Activated CD4-positive, alpha-beta T cell treated with anti-CD3 and anti-CD28 coated beads for 24 hours (primary cell): Measurements from ENCODE around the gene CNOT4.

ENCODE experiments used
- DNase-seq, 2 donors: peaks; one replicate each; pipeline ENCODE4 v3.0.0-alpha.2; 2020; ENCODE audit warnings: low read depth in 2 of 2

CNOT4 gene

DNA sequence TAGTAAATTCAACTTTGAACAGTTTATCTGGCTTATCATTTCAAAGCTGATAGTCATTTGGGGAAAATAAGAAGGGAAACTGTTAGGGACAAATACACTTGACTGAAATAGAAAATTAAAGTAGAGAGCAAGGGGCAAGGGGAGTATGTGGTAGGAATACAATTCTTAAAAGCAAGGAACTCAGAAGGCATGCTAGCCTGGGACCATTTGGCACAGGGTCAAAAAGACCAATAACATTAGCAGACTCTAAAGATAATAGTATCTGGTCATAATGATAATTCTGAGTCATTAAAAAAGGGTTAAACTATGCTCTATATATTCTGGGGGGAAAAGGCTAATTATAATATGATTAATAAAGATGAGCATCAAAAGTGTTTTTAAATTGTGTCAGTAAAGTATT lies 112.2 kb downstream of the CNOT4 start:
- no peak for DNase-seq

DNA sequence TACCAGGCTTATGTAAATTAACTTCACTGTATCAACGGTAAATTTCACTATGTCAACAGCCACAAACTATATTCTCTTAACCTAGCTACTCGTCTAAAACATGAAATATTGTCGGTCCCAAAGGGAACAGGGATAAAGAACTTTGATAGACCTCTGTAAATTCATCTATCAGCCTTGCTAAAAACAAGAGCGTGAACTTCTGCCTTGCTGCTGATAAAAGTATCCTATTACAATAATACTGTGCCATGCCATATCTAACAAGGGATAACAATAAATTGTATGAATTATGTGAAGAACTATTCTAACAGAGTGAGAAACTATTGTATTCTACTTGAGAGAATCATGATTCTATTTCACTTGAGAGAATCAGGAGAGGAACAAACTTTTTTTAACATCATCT lies 117.2 kb downstream of the CNOT4 start:
- DNase-seq = no peak

DNA sequence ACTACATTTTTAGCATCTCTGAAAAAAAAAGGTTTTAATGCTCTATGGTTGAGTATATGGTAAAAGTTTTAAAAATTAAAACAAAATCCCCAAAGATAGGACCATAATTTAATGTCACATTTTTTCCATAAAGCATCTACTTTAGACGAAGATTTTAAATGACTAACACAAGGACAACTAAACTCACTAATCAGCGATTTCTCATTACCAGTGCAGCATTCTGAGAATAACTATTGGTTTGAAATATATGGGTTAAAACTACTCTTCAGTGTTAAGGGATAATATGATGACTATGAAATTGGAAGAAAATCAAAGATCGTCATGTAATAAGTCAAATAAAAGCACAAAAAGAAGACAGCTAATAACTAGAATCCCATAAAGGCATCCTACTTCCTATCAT lies 118.4 kb downstream of the CNOT4 start:
- DNase-seq = no peak

DNA sequence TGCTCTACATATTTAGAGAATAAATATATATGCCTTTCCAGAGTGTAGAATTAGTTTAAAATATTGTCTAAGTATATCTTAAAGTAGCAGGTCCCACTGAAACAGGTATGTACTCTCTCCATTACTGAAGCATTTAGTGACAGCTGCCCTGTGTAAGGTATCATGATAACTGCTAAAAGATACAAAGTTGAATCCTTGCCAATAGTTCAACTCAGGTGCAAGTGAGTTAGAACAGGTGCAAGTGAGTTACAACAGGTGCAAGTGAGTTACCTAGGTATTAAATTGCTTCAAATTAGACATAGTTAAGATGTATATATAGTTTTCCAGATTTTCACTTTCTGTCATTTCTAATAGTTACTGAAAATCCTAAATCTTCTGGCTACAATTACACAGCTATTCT lies 119.1 kb downstream of the CNOT4 start:
- DNase-seq = no peak

DNA sequence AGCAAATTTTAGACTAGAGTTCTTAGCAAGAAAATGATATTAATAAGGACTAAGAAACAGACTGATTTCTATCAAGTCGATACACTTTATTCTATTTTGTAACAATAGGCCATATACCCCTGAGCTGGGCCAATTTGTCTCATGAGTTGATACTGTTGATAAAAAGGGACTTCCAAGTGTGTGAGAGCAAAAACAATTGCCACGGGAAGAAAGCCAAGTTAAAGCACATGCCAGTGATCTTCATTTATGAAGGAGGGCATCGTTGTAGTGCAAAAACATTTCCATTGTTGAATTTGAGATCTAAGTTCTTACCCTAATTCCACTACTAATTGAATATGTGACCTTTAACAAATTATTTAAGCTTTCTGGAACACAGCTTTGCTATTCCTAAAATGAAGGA lies 119.9 kb downstream of the CNOT4 start:
- no peak for DNase-seq

DNA sequence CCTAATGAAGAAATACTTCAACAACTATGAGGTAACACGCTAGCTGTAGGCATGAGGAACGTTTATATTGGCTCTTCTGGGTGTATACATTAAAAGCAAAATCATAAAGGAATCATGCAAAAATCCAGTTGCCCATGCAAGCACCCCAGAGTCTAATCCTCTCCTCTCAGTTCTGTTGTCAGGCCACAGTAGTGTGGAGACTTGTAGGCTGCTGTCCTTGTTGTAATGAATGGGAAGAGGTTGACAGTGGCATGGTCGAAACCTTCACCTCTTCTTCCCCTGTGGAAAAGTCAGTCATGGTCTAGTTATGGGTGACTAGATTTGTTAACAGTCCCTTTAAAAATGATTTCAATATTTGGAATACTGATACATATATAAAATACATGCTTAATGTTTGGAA lies 121.3 kb downstream of the CNOT4 start:
- DNase-seq = no peak

DNA sequence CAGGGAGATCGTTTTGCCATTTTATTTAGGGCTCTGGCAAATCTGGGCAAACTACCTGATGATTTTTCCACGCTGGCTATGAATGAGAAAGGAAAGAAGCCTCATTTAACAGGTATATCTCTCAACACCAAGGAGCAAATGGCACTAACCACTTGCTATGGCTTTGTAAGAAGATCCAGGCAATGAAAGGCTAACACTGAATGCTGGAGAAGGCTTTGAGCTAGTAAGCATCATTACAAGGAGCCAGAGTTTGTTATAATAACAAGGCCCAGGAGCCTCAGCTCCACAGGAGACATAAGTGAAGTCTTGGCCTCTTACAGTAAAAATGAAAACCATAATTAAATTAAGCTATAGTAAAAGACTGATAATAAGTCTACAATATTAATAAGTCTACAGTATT lies 123.1 kb downstream of the CNOT4 start:
- no peak for DNase-seq

DNA sequence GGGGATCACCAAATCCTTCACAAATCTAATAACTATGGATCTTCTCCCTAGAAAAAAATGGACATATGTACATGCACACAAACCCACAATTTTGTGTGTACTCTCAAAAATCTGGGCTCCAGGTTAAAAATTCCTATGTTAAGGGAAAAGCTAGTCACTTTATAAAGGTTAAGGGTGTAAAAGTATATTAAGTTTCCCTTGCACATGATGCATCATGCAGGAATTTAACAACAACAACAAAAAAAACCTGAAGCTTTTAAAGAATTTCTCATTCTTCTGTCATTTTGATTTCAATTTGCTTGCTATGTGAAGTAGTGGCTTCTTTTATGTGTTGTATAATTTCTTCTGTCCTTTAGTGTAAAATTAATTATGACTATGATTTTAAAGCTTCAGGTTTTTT lies 123.7 kb downstream of the CNOT4 start:
- no peak for DNase-seq

DNA sequence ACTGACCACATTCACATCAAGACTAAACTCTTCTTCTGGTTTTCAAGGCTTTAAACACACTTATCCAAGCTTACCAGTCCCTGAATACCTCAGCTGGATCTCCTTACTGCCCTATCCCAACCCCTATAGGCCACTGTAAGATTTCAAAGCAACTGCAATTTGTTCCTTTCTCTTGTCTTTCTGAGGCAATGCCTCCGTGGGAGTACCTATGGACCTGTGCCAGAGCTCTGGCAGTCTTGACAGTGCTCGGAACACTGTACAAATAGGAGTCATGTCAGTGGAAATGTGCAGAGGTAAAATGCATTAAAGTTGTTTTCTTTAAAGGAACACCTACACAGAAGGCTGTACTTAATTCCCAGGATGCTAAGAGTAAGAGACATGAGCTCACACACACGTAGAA lies 124.7 kb downstream of the CNOT4 start:
- DNase-seq = no peak

DNA sequence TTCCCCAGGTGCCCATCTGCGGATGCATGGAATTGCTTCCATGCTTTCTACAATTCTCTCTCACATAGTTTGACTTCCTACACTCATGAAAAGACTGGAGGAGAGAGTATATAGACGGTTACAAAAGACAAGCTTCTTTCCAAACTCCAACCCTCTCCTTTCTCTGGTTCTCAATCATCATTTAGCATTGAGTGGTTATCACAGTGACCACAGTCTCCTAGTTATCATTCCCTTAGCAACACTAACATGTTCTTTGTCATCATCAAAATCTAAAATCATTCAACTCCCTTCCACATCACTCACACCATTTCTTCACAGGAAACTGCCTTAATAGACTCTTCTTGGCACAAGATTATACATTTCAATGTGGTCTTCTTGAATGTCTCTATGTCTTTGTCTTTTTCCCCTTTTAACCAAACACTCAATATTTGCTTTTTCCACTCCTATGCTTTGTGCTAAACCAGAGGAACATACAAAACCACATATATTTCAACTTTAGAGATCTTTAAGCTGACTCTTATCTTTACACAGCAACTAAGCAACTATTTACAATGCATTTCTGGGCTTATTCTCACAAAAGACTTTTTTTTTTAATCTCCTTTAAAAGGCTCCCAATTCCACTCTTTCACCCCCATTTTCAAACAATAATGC lies 126.3 kb downstream of the CNOT4 start:
- no peak for DNase-seq

DNA sequence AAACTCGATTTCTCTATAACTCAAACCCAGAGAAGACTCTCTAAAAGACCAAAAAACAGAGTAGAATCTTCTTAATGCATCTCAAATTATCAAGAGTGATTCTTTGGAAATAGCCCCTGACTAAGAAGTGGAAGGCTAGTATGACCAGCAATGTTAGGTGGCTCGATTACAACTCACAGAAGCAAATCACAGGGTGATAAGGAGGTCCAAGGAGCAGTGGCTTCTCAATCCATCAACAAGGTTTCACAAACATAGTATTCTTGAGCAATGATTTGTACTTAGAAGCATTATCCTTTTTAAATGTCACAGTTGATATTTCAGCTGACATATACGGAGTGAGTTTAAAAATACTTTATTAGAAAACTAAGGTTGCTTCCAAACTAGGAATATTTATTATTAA lies 127.7 kb downstream of the CNOT4 start:
- DNase-seq = no peak

DNA sequence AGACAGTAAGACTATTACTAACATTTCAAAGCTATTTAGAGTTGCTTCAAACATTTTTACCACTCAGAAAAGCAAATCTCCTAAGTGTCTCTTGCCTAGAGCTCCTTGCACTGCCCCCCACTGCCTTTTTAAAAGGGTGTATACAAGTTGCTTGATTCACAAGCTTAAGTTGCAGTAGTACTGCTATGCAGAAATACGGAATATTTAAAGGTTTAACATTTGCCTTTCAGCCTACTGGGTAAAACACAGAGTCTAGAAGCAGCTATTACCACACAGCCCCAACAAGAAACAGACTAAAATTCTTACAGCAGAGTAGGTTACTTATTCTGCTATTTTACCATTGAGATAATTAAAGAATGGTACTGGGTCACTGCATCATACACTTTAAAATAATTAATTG lies 128.5 kb downstream of the CNOT4 start:
- DNase-seq = no peak

DNA sequence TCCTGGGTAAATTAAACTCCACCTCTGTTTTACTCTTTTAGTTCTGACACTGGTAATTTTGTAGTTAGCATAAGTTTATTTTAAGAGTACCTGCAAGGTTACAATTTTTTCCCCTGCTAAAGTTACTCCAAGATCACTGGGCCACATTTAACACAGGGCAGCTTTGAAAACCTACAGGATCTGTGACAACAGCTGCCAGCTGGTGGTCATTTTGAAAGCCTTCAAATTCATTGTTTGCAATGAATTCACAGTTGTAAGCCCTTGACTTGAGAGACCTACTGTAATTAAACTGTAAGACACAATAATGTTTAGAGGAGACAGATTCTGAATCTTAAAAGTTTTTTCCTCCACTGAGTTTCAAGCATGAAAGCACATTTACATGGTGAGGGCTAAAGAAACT lies 129.6 kb downstream of the CNOT4 start:
- DNase-seq = no peak

DNA sequence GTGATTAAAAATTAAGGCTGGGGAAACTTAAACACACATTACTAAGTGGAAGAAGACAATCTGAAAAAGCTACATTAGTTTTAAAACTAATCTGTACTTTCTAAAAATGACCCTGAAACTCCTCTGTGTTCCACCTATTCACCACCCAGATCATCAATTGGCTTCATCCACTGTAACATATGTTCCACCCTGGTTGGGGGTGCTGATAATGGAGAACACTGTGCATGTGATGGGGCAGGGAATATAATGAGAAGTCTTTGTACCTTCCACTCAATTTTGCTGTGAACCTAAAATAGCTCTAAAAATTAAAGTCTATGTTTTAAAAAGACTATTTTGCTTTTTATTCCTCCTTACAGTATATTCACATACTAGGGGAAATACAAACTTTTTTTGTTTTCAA lies 132.7 kb downstream of the CNOT4 start:
- no peak for DNase-seq

DNA sequence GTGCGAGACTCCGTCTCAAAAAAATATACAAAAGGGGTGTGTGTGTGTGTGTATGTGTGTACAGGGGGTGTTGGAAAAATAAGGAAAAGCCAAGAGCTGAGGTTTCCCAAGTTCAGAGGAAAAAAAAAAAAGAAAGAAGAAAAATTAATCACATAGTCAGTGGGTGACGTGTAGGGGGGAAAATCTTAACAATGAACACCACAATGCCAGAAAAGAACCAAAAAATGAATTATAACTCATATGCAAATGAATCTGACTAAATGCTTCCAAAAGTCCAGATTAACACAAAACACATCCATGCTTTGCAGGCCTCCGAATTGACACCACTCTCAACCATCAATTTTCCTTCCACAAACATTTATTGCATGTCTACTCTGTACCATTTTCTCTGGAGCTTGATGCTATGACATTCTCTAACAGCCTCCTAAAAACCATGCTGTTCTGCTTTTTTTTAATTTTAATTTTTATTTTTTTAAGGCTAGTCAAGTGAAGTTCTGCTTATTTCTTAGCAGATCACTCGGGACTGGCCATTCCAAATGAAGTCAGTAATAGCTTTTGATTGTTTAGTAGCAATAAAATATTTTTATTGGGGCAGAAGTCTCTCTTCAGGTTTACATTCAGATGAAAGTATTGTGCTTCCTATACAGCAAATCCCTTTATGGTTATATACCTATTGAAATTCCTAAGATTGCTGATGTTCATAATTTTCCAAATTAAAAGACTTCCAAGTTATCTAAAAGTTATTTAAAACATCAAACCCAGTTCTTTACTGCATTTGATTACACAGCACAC lies 133.8 kb downstream of the CNOT4 start:
- DNase-seq = no peak

DNA sequence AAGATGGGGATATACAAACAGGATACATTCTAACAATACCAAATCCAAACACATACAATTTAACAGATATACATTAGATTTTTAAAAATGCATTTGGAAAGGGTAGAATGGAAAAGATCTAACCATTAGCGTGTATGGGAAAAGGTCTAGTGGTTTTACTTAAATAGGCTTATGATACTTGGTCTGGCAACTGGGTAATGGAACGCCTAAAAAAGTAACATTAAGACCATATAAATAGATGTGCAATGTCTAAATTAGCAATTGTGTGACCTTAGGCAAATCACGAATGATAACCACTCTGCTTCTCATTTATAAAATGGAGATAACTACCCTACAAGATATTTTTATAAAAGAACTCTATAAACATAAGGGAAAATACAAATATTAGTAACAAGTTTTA lies 135.2 kb downstream of the CNOT4 start:
- DNase-seq = no peak

DNA sequence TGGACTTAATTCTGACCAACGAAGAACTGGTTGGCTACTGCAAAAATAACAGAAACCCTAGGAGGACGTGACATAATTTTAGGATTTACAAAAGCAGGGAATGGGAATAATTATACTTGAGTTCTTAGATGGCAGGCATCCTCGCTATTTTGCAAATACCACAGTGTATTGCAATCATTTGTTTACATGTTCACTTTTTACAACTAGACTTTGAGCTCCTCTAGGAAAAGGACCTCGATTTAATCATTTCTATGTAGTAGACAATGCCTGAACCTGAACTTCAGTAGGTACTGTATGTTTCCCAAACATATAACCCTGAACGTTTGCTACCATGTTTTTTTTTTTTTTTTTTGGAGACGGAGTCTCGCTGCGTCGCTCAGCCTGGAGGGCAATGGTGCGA lies 137.7 kb downstream of the CNOT4 start:
- no peak for DNase-seq

DNA sequence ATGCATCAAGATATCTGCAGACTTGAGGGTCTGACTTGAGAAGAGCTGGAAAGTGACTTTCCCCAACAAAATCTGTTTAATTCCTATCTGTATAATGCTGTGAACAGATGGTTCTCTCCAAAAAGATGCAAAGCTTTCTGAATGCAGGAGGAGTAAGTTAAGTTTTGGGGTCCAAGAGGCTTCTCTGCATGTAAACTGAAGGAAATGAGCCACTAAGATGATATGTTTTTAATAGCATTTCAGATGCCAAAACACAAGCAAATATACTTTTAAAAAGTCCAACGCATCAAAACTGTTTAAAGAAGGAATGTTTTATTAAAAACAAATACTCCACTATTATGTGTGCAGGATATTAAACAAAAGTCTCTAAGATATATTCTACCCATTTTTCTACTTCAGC lies 139.2 kb downstream of the CNOT4 start:
- no peak for DNase-seq

DNA sequence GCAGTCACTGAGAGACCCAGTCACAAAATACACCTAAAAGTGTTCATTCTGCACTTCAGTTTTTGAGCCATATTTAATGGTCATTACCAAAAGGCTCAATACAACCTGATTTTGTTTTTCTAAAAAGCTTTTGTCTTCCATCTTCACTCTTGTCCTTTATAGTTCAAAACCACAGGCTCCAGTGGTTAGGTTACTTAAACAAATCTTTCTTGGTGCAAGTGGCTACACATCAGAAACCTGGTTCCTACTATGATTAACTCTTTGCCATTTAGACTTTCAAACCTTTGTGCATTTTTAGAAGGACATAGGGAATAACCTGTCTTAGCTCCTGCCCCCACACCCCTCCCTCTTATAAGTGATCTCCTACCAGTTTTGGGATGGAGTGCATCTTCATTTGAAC lies 140.5 kb downstream of the CNOT4 start:
- no peak for DNase-seq

DNA sequence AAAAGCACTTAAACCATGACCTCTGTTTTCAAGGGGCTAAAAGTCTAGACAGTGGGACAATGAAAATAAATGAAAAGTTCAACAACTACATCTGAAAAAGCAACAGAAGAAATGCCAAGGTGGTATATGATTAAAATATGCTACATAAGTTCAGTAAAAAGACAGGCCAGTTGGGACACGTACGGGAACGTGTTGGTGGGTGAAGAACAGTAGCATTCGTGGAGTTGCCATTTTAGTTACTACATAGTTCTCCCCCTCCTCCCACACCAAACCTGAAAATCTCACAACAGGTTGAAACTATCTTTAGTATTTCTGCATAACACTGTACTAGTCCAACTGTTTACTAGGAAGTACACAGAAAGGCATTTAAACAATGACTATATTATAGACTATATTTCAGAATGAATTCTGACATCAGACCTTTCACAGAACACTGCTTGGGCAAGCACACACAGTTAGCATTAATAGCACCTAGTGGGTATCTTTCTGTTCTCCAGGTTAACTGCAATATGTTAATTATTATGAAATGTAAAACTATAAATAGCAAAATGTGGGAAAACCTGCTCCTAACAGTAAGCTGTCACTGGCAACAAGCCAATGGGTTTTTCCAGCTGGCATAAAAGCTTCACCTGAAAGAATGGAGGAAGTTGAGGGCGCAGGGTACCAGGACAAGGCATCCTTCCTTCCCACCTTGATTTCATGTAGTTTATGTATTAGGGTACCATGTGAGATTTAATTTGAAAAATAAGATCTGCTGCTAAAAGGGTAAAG lies 141.3 kb downstream of the CNOT4 start:
- DNase-seq = no peak

DNA sequence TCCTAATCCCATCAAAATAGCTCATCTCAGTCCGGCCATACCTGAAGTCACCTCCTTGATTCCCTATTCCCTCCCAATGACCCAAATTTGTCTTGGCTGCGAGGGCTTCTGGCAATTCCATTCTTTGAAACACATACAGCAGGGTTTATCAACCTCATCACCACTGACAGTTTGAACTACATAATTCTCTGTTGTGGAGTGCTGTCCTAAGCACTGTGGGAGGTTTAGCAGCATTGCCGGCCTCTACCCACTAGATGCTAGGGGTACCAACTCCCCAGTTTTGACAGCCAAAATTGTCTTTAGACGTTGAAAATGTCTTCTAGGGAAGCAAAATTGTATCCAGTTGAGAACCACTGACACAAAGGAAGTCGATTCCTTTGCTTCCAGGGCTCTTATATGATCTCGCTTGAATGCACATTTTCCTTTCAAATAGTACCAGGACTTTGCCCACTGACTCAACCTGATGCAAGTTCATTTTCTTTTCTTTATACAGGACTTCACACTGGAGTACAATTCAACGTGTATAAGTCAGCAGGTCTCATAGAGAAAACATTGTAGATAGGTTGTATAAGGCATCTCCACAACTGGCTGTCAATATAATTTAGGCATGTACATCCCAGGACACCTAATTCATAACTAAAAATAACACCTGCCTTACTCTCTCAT lies 142.9 kb downstream of the CNOT4 start:
- DNase-seq = no peak

DNA sequence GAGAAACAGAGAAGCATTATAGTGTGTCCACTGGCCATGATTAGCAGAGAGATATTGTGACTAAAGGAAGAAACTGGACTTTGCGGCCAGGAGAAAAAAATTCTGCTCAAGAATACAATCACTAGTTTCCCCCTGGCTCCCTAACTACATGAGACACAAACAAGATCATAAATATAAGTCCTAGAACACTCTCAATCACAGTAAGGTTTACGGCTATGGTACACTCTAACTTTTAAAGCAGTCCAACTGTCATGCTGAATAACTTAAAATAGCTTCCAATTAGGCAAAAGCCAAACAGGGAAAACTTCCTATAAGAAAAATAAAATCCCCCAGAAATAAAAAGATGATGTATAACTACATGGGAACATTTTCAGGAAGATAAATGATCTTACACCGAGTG lies 144.2 kb downstream of the CNOT4 start:
- DNase-seq = no peak
